Measurements from ENCODE around the gene FANK1.
A peak's percentile ranks its signal among the peaks of the same experiment; 100 is the strongest.

FANK1 gene

DNA sequence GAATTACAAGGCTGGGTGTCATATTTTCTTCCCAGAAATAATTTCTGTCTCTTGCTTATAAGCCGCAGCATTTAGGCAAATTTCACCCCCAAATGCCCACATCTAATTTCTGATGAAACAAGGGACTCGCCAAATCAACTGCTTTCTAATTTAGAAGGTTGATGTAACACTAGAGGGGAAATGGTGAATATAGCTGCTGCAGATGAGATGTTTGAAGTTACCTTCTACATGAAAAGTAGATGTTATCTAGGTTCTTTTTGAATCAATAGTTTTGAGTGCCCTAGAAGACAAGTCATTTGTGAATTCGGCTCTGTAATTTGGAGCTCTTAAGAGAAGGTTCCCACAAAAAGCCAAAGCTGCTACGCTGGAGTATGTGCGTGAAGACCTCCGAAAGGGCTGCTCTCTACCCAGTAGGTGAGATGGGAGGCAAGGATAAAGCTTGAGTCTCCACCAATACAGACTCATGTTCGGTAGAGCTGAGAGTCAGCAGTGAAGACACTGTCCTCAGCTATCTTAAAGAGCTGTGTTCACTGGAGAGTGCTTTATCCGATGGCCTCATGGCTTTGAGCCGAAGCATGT lies 99.5 kb downstream of the FANK1 start:
- no peak for TF ChIP-seq CTCF (IDR thresholded peaks at IDR 0.05; ENCODE audit: control insufficient read depth, extremely low read depth, insufficient read depth)
- no peak overlapping the region for H3K4me3 ChIP-seq (ENCODE audit: low read depth, low read length)

GRCh38 chr10:125997586-125997985 lies 101.2 kb downstream of the FANK1 start:
- no peak for TF ChIP-seq CTCF (IDR thresholded peaks at IDR 0.05; ENCODE audit: control insufficient read depth, extremely low read depth, insufficient read depth)
- no peak for DNase-seq (ENCODE audit: low read depth)
- H3K4me3 ChIP-seq (ENCODE audit: low read depth, low read length): no peak overlapping the region

More for the DNA sequence above, 99.5 kb downstream of the FANK1 start:
- no peak for DNase-seq (ENCODE audit: low read depth)

- no peak for TF ChIP-seq CTCF (IDR thresholded peaks at IDR 0.05; ENCODE audit: control insufficient read depth, extremely low read depth, insufficient read depth)
- H3K4me3 ChIP-seq (ENCODE audit: low read depth, low read length): no peak overlapping the region
- DNase-seq (ENCODE audit: low read depth): no peak
Measured at GRCh38 chr10:125999694-126000093, 103.3 kb downstream of the FANK1 start.

DNA sequence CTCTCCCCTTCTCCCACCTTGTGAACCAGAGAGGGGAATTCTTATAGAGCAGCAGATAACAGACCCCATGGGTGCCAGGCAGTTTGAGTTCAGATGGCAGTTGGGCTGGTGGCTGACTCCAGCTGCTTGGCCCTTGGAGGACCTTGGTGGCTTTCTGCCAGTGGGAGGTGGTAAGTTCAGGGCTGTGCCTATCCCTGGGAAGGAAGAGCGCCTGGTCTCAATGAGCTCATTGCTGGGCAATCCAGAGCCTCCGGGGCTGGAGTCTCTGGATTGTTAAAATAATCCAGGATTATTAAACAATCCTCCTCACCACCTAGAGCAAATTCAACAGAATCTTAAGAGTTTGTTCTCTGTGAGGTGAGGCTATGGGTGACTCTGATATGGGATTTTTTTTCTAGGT lies 105.2 kb downstream of the FANK1 start:
- TF ChIP-seq CTCF (IDR thresholded peaks at IDR 0.05; ENCODE audit: control insufficient read depth, extremely low read depth, insufficient read depth): no peak
- no peak overlapping the region for H3K4me3 ChIP-seq (ENCODE audit: low read depth, low read length)

GRCh38 chr10:126004752-126005151 lies 108.4 kb downstream of the FANK1 start:
- no peak overlapping the region for H3K4me3 ChIP-seq (ENCODE audit: low read depth, low read length)
- no peak for DNase-seq (ENCODE audit: low read depth)
- no peak for TF ChIP-seq CTCF (IDR thresholded peaks at IDR 0.05; ENCODE audit: control insufficient read depth, extremely low read depth, insufficient read depth)

More for the DNA sequence above, 105.2 kb downstream of the FANK1 start:
- peak; percentile 10 for DNase-seq (ENCODE audit: low read depth)

DNA sequence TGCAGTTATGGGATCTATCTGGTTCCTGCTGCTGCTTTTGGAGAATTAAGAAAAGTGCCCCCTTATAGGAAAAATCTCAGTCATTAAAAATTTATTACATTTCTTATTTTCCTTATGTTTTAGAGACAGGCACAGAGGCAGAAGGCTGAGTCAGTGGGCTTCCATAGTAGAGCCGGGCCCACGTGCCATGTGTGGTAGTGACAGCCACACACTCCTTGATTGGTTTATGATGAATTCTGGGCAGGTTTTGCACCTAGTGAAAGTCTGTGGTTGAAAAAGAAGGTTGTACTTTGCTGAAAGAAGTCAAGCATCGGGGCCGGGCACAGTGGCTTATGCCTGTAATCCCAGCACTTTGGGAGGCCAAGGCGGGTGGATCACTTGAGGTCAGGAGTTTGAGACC lies 109.9 kb downstream of the FANK1 start:
- no peak for DNase-seq (ENCODE audit: low read depth)
- no peak overlapping the region for H3K4me3 ChIP-seq (ENCODE audit: low read depth, low read length)
- TF ChIP-seq CTCF (IDR thresholded peaks at IDR 0.05; ENCODE audit: control insufficient read depth, extremely low read depth, insufficient read depth): no peak

DNA sequence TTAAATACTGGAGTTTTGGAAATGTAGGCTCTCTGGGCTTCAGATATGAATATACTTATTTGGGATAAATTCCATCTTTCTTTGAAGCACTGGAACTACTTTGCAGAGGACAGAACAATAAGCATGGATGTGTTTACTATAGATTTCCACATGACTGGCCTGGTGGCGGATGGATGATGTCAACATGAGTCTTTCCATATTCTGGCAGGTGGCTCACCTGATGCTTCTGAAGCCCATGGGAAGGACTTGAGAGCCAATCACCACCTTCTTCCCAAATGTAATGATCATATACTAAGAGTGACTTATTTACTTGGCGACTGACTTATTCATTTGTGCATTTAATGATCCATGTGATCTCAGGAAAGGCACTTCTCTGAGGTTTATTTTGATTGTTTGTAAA lies 110.5 kb downstream of the FANK1 start:
- no peak overlapping the region for H3K4me3 ChIP-seq (ENCODE audit: low read depth, low read length)
- DNase-seq (ENCODE audit: low read depth): no peak
- no peak for TF ChIP-seq CTCF (IDR thresholded peaks at IDR 0.05; ENCODE audit: control insufficient read depth, extremely low read depth, insufficient read depth)
